ENCODE measurements around the gene DCUN1D3.
A peak's percentile ranks its signal among the peaks of the same experiment; 100 is the strongest.
"Not testable (repeated sequence)": the region's sequence is repeated elsewhere in the genome, so short reads cannot be mapped to it uniquely, and the experiment has no call there.

DCUN1D3 gene

GRCh38 chr16:20862162-20862960 lies 37.8 kb downstream of the DCUN1D3 start:
- DNase-seq (ENCODE audit: low read depth in 2 of 2): no peak

- not testable (repeated sequence) for DNase-seq (ENCODE audit: low read depth in 2 of 2)
Observed at GRCh38 chr16:20860995-20861394, 39.2 kb downstream of the DCUN1D3 start.

- no peak for DNase-seq (ENCODE audit: low read depth in 2 of 2)
Observed at GRCh38 chr16:20860361-20860760, 39.8 kb downstream of the DCUN1D3 start.

- no peak for DNase-seq (ENCODE audit: low read depth in 2 of 2)
Observed at GRCh38 chr16:20859699-20860098, 40.5 kb downstream of the DCUN1D3 start.

- DNase-seq (ENCODE audit: low read depth in 2 of 2): no peak
Observed at GRCh38 chr16:20859229-20859628, 40.9 kb downstream of the DCUN1D3 start.

- no peak for DNase-seq (ENCODE audit: low read depth in 2 of 2)
Observed at GRCh38 chr16:20857281-20857680, 42.9 kb downstream of the DCUN1D3 start.

- DNase-seq (ENCODE audit: low read depth in 2 of 2): no peak
Observed at GRCh38 chr16:20854963-20855362, 45.2 kb downstream of the DCUN1D3 start.

GRCh38 chr16:20853981-20854620 lies 46.1 kb downstream of the DCUN1D3 start:
- DNase-seq (ENCODE audit: low read depth in 2 of 2): no peak

- no peak for DNase-seq (ENCODE audit: low read depth in 2 of 2)
Observed at GRCh38 chr16:20853143-20853542, 47.0 kb downstream of the DCUN1D3 start.

GRCh38 chr16:20851601-20852000 lies 48.6 kb downstream of the DCUN1D3 start:
- DNase-seq (ENCODE audit: low read depth in 2 of 2): no peak

- DNase-seq (ENCODE audit: low read depth in 2 of 2): no peak
Observed at GRCh38 chr16:20850981-20851380, 49.2 kb downstream of the DCUN1D3 start.

- peak; percentile 33 to 44 for DNase-seq (ENCODE audit: low read depth in 2 of 2)
Observed at GRCh38 chr16:20849589-20850390, 50.4 kb downstream of the DCUN1D3 start.

GRCh38 chr16:20847550-20847949 lies 52.6 kb downstream of the DCUN1D3 start:
- DNase-seq (ENCODE audit: low read depth in 2 of 2): no peak

- DNase-seq (ENCODE audit: low read depth in 2 of 2): no peak
Observed at GRCh38 chr16:20846551-20846950, 53.6 kb downstream of the DCUN1D3 start.

- DNase-seq (ENCODE audit: low read depth in 2 of 2): no peak
Observed at GRCh38 chr16:20846030-20846429, 54.1 kb downstream of the DCUN1D3 start.

- DNase-seq (ENCODE audit: low read depth in 2 of 2): no peak
Observed at GRCh38 chr16:20844588-20844987, 55.6 kb downstream of the DCUN1D3 start.

GRCh38 chr16:20844054-20844453 lies 56.1 kb downstream of the DCUN1D3 start:
- DNase-seq (ENCODE audit: low read depth in 2 of 2): no peak

GRCh38 chr16:20839504-20839903 lies 60.7 kb downstream of the DCUN1D3 start:
- no peak for DNase-seq (ENCODE audit: low read depth in 2 of 2)

- no peak for DNase-seq (ENCODE audit: low read depth in 2 of 2)
Observed at GRCh38 chr16:20838240-20838639, 61.9 kb downstream of the DCUN1D3 start.

- no peak for DNase-seq (ENCODE audit: low read depth in 2 of 2)
Observed at GRCh38 chr16:20833086-20833485, 67.1 kb downstream of the DCUN1D3 start.

GRCh38 chr16:20830372-20830771 lies 69.8 kb downstream of the DCUN1D3 start:
- DNase-seq (ENCODE audit: low read depth in 2 of 2): no peak

- DNase-seq (ENCODE audit: low read depth in 2 of 2): no peak
Observed at GRCh38 chr16:20829536-20829935, 70.6 kb downstream of the DCUN1D3 start.
